Liver (tissue), 9 donors: ENCODE results near the gene TNNT1. TPM values are rescaled to one million over a fixed set of nuclear protein-coding genes. Genes with fewer than 3 reads are reported as not detected.
A peak's percentile ranks its signal among the peaks of the same experiment; 100 is the strongest.

Experiments
- DNase-seq: peaks from one replicate; pipeline ENCODE4 v3.0.0-alpha.2; 2017; ENCODE audit warnings: low spot score
- H3K27ac ChIP-seq, 2 donors: one replicate each; pipeline ENCODE4 v1.7.0; 2013; ENCODE audit warnings: inconsistent platforms in 2 of 2, low read length in 2 of 2, control low read depth in 1 of 2, low read depth in 1 of 2, mild to moderate bottlenecking in 1 of 2
- H3K27me3 ChIP-seq, 4 donors: one replicate each; pipeline versions ENCODE4 v1.6.1 to v1.7.0; 2013; ENCODE audit warnings: low read length in 3 of 4, inconsistent platforms in 1 of 4, mild to moderate bottlenecking in 1 of 4, moderate library complexity in 1 of 4; ENCODE audit not compliant: control insufficient read depth in 4 of 4, insufficient read depth in 4 of 4
- H3K36me3 ChIP-seq, 4 donors: one replicate each; pipeline versions ENCODE4 v1.6.1 to v1.7.0; 2013; ENCODE audit warnings: low read length in 3 of 4, mild to moderate bottlenecking in 3 of 4, low read depth in 1 of 4, moderate library complexity in 1 of 4; ENCODE audit not compliant: control insufficient read depth in 4 of 4, insufficient read depth in 3 of 4
- H3K4me1 ChIP-seq, 4 donors: one replicate each; pipeline versions ENCODE4 v1.6.1 to v1.7.0; 2013; ENCODE audit warnings: low read length in 3 of 4, mild to moderate bottlenecking in 3 of 4, moderate library complexity in 1 of 4; ENCODE audit not compliant: control insufficient read depth in 4 of 4, insufficient read depth in 4 of 4
- H3K4me3 ChIP-seq, 3 donors: one replicate each; pipeline versions ENCODE4 v1.6.1 to v1.7.0; 2013; ENCODE audit warnings: low read length in 3 of 3, control low read depth in 1 of 3, low read depth in 1 of 3, mild to moderate bottlenecking in 1 of 3
- H3K9ac ChIP-seq, 2 donors: one replicate each; pipeline ENCODE4 v1.7.0; 2013; ENCODE audit warnings: low read length in 2 of 2, mild to moderate bottlenecking in 2 of 2, moderate library complexity in 2 of 2, control low read depth in 1 of 2, low read depth in 1 of 2
- H3K9me3 ChIP-seq, 4 donors: one replicate each; pipeline versions ENCODE4 v1.6.1 to v1.7.0; 2013; ENCODE audit warnings: low read length in 3 of 4; ENCODE audit not compliant: control insufficient read depth in 4 of 4
- CTCF ChIP-seq: fragments of 150-350 bp; IDR thresholded peaks from 2 replicates; pipeline ENCODE4 v1.5.1; 2017; ENCODE audit warnings: improper control_type of control experiment, low read depth, low read length; ENCODE audit not compliant: missing input control
- EGR1 ChIP-seq, 2 donors: IDR thresholded peaks; 2 replicates each; pipeline ENCODE4 v1.6.1; 2016 to 2018; ENCODE audit warnings: antibody characterized with exemption in 2 of 2, low read depth in 2 of 2
- FOXA1 ChIP-seq: IDR thresholded peaks from 2 replicates; pipeline ENCODE4 v1.6.1; 2016; ENCODE audit warnings: antibody characterized with exemption
- FOXA2 ChIP-seq: IDR thresholded peaks from 2 replicates; pipeline ENCODE4 v1.6.1; 2016; ENCODE audit warnings: antibody characterized with exemption
- GABPA ChIP-seq, 2 donors: IDR thresholded peaks in 1 of 2; conservative IDR thresholded peaks in 1 of 2; 2 replicates each; pipeline ENCODE4 v1.6.1; 2016; ENCODE audit warnings: antibody characterized with exemption in 2 of 2, mild to moderate bottlenecking in 1 of 2, moderate library complexity in 1 of 2
- HNF4A ChIP-seq, 2 donors: conservative IDR thresholded peaks; 2 replicates each; pipeline ENCODE4 v1.6.1; 2016; ENCODE audit warnings: antibody characterized with exemption in 2 of 2, mild to moderate bottlenecking in 2 of 2
- JUND ChIP-seq, 2 donors: IDR thresholded peaks; 2 replicates each; pipeline ENCODE4 v1.6.1; 2016; ENCODE audit warnings: antibody characterized with exemption in 2 of 2
- MAX ChIP-seq: IDR thresholded peaks from 2 replicates; pipeline ENCODE4 v1.6.1; 2016; ENCODE audit warnings: antibody characterized with exemption
- NR2F2 ChIP-seq: IDR thresholded peaks from 2 replicates; pipeline ENCODE4 v1.6.1; 2016; ENCODE audit warnings: antibody characterized with exemption
- RAD21 ChIP-seq, 2 donors: IDR thresholded peaks; 2 replicates each; pipeline ENCODE4 v1.6.1; 2016; ENCODE audit warnings: antibody characterized with exemption in 2 of 2, mild to moderate bottlenecking in 2 of 2
- REST ChIP-seq: IDR thresholded peaks from 2 replicates; pipeline ENCODE4 v1.6.1; 2016; ENCODE audit warnings: antibody characterized with exemption, mild to moderate bottlenecking
- RXRA ChIP-seq, 2 donors: IDR thresholded peaks; 2 replicates each; pipeline ENCODE4 v1.6.1; 2017 to 2018; ENCODE audit warnings: antibody characterized with exemption in 2 of 2, mild to moderate bottlenecking in 1 of 2
- SP1 ChIP-seq: IDR thresholded peaks from 2 replicates; pipeline ENCODE4 v1.6.1; 2018; ENCODE audit warnings: antibody characterized with exemption, mild to moderate bottlenecking
- TAF1 ChIP-seq: conservative IDR thresholded peaks from 2 replicates; pipeline ENCODE4 v1.6.1; 2016; ENCODE audit warnings: antibody characterized with exemption, mild to moderate bottlenecking
- YY1 ChIP-seq: IDR thresholded peaks from 2 replicates; pipeline ENCODE4 v1.6.1; 2016; ENCODE audit warnings: antibody characterized with exemption, mild to moderate bottlenecking
- WGBS: extraction: QIAGEN DNeasy Blood & Tissue Kit; methylation state at CpG from one replicate; pipeline ENCODE4 v1.1.7; 2013; 5-methylcytosine and 5-hydroxymethylcytosine counted together
- polyA plus RNA-seq, 2 donors: library from polyadenylated mRNA; stranded (reverse) in 1 of 2; unstranded in 1 of 2; fragments of 200-250 nt in 1 of 2; fragments of >200 nt in 1 of 2; fragmentation: Nextera tagmentation in 1 of 2; extraction: Ambion mirVana in 1 of 2; gene quantifications; one replicate each; pipeline versions ENCODE4 v1.2.1 to v1.2.3, GENCODE V29; 2013 to 2015
- total RNA-seq, 2 donors: library from RNA; depleted of rRNA; stranded (reverse); fragments of >200 nt; gene quantifications; one replicate each; pipeline ENCODE4 v1.2.3, GENCODE V29; 2014
- TF ChIP-seq, protein P1 (sequence below): IDR thresholded peaks from 2 replicates; pipeline ENCODE4 v1.6.1; 2016; ENCODE audit warnings: antibody characterized with exemption
- donor health status: healthy.
- donor health status: healthy.
- donor health status: healthy.
- donor health status: healthy.
- donor health status: healthy.

Gene TNNT1
- total and polyA plus RNA-seq, 4 donors = 0.15 to 0.28 TPM; not detected in 2

DNA sequence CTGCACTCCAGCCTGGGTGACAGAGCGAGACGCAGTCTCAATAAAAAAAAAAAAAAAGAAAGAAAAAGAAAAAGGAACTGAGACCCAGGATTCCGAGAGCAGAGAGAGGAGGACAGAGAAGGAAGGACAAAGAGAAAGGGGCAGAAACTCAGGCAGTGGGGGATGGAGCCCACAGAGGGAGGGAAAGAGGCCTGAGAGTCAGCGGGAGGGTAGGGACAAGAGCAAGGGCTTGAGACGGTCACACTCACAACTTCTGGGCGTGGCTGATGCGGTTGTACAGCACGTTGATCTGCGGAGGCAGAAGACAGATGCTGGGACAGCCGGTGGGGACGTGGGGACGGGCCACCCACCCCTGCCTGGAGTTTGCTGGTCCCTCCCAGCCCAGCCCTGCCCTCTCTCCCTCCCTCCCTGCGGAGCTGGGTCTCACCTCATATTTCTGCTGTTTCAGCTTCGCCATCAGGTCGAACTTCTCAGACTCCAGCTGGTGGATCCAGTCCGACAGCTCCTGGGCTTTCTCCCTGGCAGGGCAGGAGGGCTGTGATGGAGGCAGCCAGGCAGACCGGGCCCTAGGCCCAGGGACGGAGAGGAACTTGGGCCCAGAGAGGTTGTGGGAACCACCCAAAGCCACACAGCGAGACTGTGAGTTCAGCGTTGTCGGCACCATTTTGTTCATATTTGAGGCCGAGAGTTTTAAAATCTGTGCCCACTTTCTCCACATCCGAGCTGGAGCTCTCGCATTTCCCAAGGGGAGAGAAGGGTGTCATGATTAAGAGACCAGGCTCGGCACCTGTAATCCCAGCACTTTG lies 15.2 kb downstream of the TNNT1 start:
- Histone ChIP-seq H3K4me3 (no peak overlapping the region), H3K9ac (no peak overlapping the region), H3K4me1 (no peaks in the 10 kb centered on the region), H3K9me3 (no peaks in the 10 kb centered on the region), H3K27me3 (peaks cover 0 to 2% (median 0%) of the 10 kb centered on the region in 4 donors), H3K36me3 (no peaks in the 10 kb centered on the region), H3K27ac (no peak overlapping the region)
- no peak for DNase-seq
- WGBS = 60% methylated on average over 25 of the region's 25 CpGs
- TF ChIP-seq FOXA1 (no peak), HNF4A (conservative IDR thresholded peaks at IDR 0.05) (no peak), GABPA (IDR thresholded peaks at IDR 0.05 in 1 of 2, conservative IDR thresholded peaks at IDR 0.05 in 1 of 2) (no peak), CTCF (no peak), FOXA2 (no peak), NR2F2 (no peak), YY1 (no peak), MAX (no peak), SP1 (no peak), JUND (IDR thresholded peaks at IDR 0.05) (no peak), REST (no peak), TAF1 (no peak)
- TF ChIP-seq, protein P1, sequence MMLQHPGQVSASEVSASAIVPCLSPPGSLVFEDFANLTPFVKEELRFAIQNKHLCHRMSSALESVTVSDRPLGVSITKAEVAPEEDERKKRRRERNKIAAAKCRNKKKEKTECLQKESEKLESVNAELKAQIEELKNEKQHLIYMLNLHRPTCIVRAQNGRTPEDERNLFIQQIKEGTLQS = no peak

DNA sequence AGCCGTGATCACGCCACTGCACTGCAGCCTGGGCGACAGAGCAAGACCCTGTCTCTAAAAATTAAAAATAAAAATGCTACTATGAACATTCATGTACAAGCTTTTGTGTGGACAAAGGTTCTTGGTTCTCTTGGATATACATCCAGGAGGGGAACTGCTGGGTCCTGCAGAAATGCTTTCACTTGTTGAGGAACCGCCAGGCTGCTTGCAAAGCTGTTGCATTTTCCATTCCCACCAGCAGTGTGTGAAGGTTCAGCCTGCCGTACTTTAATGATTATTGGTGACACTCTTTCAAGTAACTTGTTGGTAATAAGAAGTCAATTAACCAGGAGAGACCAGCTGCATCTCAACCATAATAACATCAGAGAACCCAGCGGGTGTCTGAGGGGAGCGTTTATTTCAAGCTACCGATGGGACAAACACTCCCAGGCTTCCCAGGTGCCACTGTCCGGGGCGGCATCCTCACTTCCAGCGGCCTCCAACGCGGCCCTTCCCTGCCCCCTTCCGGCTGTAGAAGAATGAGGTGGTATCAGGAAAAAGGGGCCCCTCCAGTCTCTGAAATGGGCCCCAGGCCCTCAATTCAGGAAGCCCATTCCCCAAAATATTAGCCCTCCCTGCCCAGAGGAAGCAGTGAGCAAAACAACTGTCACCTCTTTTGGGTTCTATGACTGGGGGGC lies 16.4 kb downstream of the TNNT1 start:
- Histone ChIP-seq H3K9me3 (no peaks in the 10 kb centered on the region), H3K36me3 (no peaks in the 10 kb centered on the region), H3K4me1 (no peaks in the 10 kb centered on the region), H3K4me3 (no peak overlapping the region), H3K27me3 (peaks cover 0 to 2% (median 0%) of the 10 kb centered on the region in 4 donors), H3K9ac (no peak overlapping the region), H3K27ac (no peak overlapping the region)
- TF ChIP-seq EGR1 (IDR thresholded peaks at IDR 0.05; ENCODE audit: low read depth in 2 of 2) = no peak
- TF ChIP-seq RXRA (IDR thresholded peaks at IDR 0.05) = no peak
- peak in 1 of 2 donors; percentile 42 for TF ChIP-seq RAD21 (IDR thresholded peaks at IDR 0.05)
- peak; percentile 0 for TF ChIP-seq CTCF
- DNase-seq = no peak
- WGBS = 38% methylated on average over 14 of the region's 14 CpGs
